PC-9 (cell line): ENCODE data around the gene NUP153. TPM values are rescaled to one million over a fixed set of nuclear protein-coding genes. Genes with fewer than 3 reads are reported as not detected.
"Not testable (repeated sequence)": the region's sequence is repeated elsewhere in the genome, so short reads cannot be mapped to it uniquely, and the experiment has no call there.

Experiments used
- Bru-seq: library from RNA; stranded (reverse); fragments of 400-500 nt; gene quantifications from one replicate; lab custom pipeline; 2021; lab: Mats Ljungman, UMichigan
- BruChase-seq, 2 experiments: library from RNA; stranded (reverse); fragments of 400-500 nt; gene quantifications; one replicate each; lab custom pipeline; 2021; lab: Mats Ljungman, UMichigan
- BruUV-seq: library from RNA; stranded (reverse); fragments of 400-500 nt; replicated peaks from 2 replicates; lab custom pipeline; 2021; lab: Mats Ljungman, UMichigan
- CTCF ChIA-PET: fragments of 300-600 bp; sonication (Branson Sonifier 250); formaldehyde crosslinking; loops from one replicate; lab custom pipeline; 2022; ENCODE audit warnings: antibody characterized with exemption; lab: Charles Lee
- POLR2A ChIA-PET: fragments of 300-600 bp; sonication (Branson Sonifier 250); formaldehyde crosslinking; loops from one replicate; lab custom pipeline; 2022; ENCODE audit warnings: antibody characterized with exemption; ENCODE audit not compliant: unreplicated experiment; lab: Charles Lee
- DNase-seq, 2 experiments: peaks; one replicate each; pipeline versions ENCODE4 v3.0.0 to v3.0.0-alpha.2; 2015 to 2022; ENCODE audit warnings: mixed read lengths in 1 of 2
- H2AFZ ChIP-seq: fragments of 200-600 bp; sonication (generic); 2 replicates; pipeline ENCODE4 v1.8.1; 2017; ENCODE audit warnings: antibody characterized with exemption
- H3F3A ChIP-seq: fragments of 200-600 bp; sonication (generic); 2 replicates; pipeline ENCODE4 v1.8.1; 2017; ENCODE audit warnings: antibody characterized with exemption, mild to moderate bottlenecking, low read depth; ENCODE audit not compliant: insufficient read depth
- H3K27ac ChIP-seq: fragments of 200-600 bp; sonication (generic); 2 replicates; pipeline ENCODE4 v1.6.1; 2016; ENCODE audit warnings: mixed run types
- H3K27me3 ChIP-seq: fragments of 200-600 bp; sonication (generic); 2 replicates; pipeline ENCODE4 v1.6.1; 2016; ENCODE audit warnings: low read depth, mixed run types; ENCODE audit not compliant: insufficient read depth
- H3K36me3 ChIP-seq: fragments of 200-600 bp; sonication (generic); 2 replicates; pipeline ENCODE4 v1.6.1; 2016; ENCODE audit warnings: low read depth, mixed run types
- H3K4me1 ChIP-seq: fragments of 200-600 bp; sonication (generic); replicated peaks from 2 replicates; pipeline ENCODE4 v1.6.1; 2016; ENCODE audit warnings: mixed run types; ENCODE audit not compliant: insufficient read depth
- H3K4me2 ChIP-seq: fragments of 200-600 bp; sonication (generic); 2 replicates; pipeline ENCODE4 v1.6.1; 2017; ENCODE audit warnings: mixed run types
- H3K4me3 ChIP-seq: fragments of 200-600 bp; sonication (generic); 2 replicates; pipeline ENCODE4 v1.6.1; 2016; ENCODE audit warnings: mixed run types
- H3K79me2 ChIP-seq: fragments of 200-600 bp; sonication (generic); 2 replicates; pipeline ENCODE4 v1.6.1; 2017; ENCODE audit warnings: low read depth, mixed run types
- H3K9me2 ChIP-seq: fragments of 200-600 bp; sonication (generic); 2 replicates; pipeline ENCODE4 v1.8.1; 2017; ENCODE audit warnings: mild to moderate bottlenecking; ENCODE audit not compliant: insufficient read depth
- H3K9me3 ChIP-seq: fragments of 200-600 bp; sonication (generic); 2 replicates; pipeline ENCODE4 v1.8.1; 2016; ENCODE audit warnings: low read depth; ENCODE audit not compliant: insufficient read depth
- H4K20me1 ChIP-seq: fragments of 200-600 bp; sonication (generic); 2 replicates; pipeline ENCODE4 v1.8.1; 2017; ENCODE audit not compliant: insufficient read depth
- EZH2 ChIP-seq: fragments of 200-600 bp; sonication (generic); IDR thresholded peaks from 2 replicates; pipeline ENCODE4 v1.8.0; 2017; ENCODE audit warnings: antibody characterized with exemption, low read depth
- intact Hi-C: fragments of 100-400 bp; cut with micrococcal nuclease; formaldehyde crosslinking; loops from one replicate; pipeline ENCODE4 v1.10.0; 2022; ENCODE audit not compliant: unreplicated experiment
- long read RNA-seq: library from polyadenylated mRNA; stranded (forward); transcript quantifications from one replicate; pipeline ENCODE4 v2.0.0, GENCODE V29; 2022
- total RNA-seq: library from RNA; stranded (reverse); gene quantifications from 2 replicates; pipeline ENCODE4 v1.2.3, GENCODE V29; 2021
- TF ChIP-seq, protein P1 (sequence below): fragments of 200-600 bp; sonication (generic); conservative IDR thresholded peaks from 2 replicates; pipeline ENCODE4 v1.6.1; 2017; ENCODE audit warnings: mixed run types, antibody characterized with exemption, mild to moderate bottlenecking, moderate library complexity

Gene NUP153
- total RNA-seq (50.7 and 74.1 TPM in 2 replicates), Bru-seq, nascent RNA (percentile 98 among the genes with signal in this experiment), BruChase-seq, experiment 1, labeled RNA remaining after a 2-hour chase (percentile 97 among the genes with signal in this experiment), BruChase-seq, experiment 2, labeled RNA remaining after a 6-hour chase (percentile 96 among the genes with signal in this experiment)
- long read RNA-seq, full-length matches to known transcripts = 21 of 36 reads
- long read RNA-seq, partial matches to known transcripts = 7 of 36 reads
- long read RNA-seq, other reads (novel, unspliced or antisense) = 8 of 36 reads

GRCh38 chr6:17706580-17707370 is at the start of gene NUP153:
NUP153 (minus strand) TSS chr6:17706925; CDS start chr6:17706387, 538 bp downstream.
- Histone ChIP-seq H3K36me3 (no peaks in the 10 kb centered on the region), H2AFZ (peak within 1 kb of the TSS; percentile 87), H3F3A (peaks cover 18% of the 10 kb centered on the region), H4K20me1 (peaks cover 31% of the 10 kb centered on the region; the same call in 1 of the 2 replicates), H3K4me1 (peaks cover 24% of the 10 kb centered on the region), H3K27me3 (no peaks in the 10 kb centered on the region), H3K4me3 (peak within 1 kb of the TSS; percentile 73), H3K27ac (peak within 1 kb of the TSS; percentile 89), H3K9me2 (no peaks in the 10 kb centered on the region), H3K79me2 (peaks cover 49% of the 10 kb centered on the region), H3K4me2 (peak within 1 kb of the TSS; percentile 92), H3K9me3 (no peaks in the 10 kb centered on the region)
- intact Hi-C loops = loop anchor here (2.0 kb wide), 1 partner anchor 16 kb away; no protein-coding TSS in a partner anchor
- no TSS peak for BruUV-seq
- POLR2A ChIA-PET = interaction anchor here (0.5 to 1.1 kb wide), 7 partner anchors 9 to 556 kb away, joined by 3 to 11 read pairs (median 5); partner anchors contain the start of gene CAP2
- peak; percentile 91 to 99 for DNase-seq
- TF ChIP-seq, protein P1, sequence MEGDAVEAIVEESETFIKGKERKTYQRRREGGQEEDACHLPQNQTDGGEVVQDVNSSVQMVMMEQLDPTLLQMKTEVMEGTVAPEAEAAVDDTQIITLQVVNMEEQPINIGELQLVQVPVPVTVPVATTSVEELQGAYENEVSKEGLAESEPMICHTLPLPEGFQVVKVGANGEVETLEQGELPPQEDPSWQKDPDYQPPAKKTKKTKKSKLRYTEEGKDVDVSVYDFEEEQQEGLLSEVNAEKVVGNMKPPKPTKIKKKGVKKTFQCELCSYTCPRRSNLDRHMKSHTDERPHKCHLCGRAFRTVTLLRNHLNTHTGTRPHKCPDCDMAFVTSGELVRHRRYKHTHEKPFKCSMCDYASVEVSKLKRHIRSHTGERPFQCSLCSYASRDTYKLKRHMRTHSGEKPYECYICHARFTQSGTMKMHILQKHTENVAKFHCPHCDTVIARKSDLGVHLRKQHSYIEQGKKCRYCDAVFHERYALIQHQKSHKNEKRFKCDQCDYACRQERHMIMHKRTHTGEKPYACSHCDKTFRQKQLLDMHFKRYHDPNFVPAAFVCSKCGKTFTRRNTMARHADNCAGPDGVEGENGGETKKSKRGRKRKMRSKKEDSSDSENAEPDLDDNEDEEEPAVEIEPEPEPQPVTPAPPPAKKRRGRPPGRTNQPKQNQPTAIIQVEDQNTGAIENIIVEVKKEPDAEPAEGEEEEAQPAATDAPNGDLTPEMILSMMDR = no peak
- no peak for TF ChIP-seq EZH2
- CTCF ChIA-PET = interaction anchor here (0.5 kb wide), 1 partner anchor 112 kb away, joined by 5 read pairs; no protein-coding TSS in a partner anchor

- no peak for DNase-seq
- Histone ChIP-seq H3K27ac (no peak overlapping the region), H3K27me3 (no peaks in the 10 kb centered on the region), H3K4me2 (no peak overlapping the region), H2AFZ (no peak overlapping the region), H3K9me2 (no peaks in the 10 kb centered on the region), H3K79me2 (no peaks in the 10 kb centered on the region), H4K20me1 (no peaks in the 10 kb centered on the region), H3K9me3 (no peaks in the 10 kb centered on the region), H3K4me1 (no peaks in the 10 kb centered on the region), H3F3A (no peaks in the 10 kb centered on the region; the same call in 1 of the 2 replicates), H3K36me3 (no peaks in the 10 kb centered on the region), H3K4me3 (no peak overlapping the region)
- TF ChIP-seq, protein P1 = no peak
- TF ChIP-seq EZH2 = no peak
- ChIA-PET POLR2A (no interaction called here), CTCF (no interaction called here)
- intact Hi-C loops = no loop called here
- BruUV-seq = no TSS peak
Measured at GRCh38 chr6:17754254-17754653, 47.5 kb upstream of the NUP153 start.

- H3K79me2 ChIP-seq, H3F3A ChIP-seq, POLR2A ChIA-PET, H3K9me3 ChIP-seq, H3K27me3 ChIP-seq, H3K36me3 ChIP-seq, DNase-seq, H3K4me1 ChIP-seq, H3K9me2 ChIP-seq, H3K4me3 ChIP-seq, BruUV-seq, H4K20me1 ChIP-seq, H2AFZ ChIP-seq, intact Hi-C loops, H3K27ac ChIP-seq, CTCF ChIA-PET, H3K4me2 ChIP-seq: not testable (repeated sequence)
Measured at GRCh38 chr6:17745324-17745723, 38.6 kb upstream of the NUP153 start.

DNA sequence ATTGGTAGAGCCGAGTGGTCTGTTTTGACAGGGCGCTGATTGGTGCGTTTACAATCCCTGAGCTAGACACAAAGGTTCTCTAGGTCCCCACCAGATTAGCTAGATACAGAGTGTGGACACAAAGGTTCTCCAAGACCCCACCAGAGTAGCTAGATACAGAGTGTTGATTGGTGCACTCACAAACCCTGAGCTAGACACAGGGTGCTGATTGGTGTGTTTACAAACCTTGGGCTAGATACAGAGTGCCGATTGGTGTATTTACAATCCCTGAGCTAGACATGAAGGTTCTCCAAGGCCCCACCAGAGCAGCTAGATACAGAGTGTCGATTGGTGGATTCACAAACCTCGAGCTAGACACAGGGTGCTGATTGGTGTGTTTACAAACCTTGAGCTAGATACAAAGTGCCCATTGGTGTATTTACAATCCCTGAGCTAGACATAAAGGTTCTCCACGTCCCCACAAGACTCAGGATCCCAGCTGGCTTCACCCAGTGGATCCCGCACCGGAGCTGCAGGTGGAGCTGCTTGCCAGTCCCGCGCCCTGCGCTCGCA is 38.1 kb upstream of the NUP153 start:
- H3K79me2 ChIP-seq, H3F3A ChIP-seq, H3K9me3 ChIP-seq, DNase-seq, H3K27me3 ChIP-seq, H2AFZ ChIP-seq, H3K27ac ChIP-seq, CTCF ChIA-PET, H3K4me1 ChIP-seq, H3K36me3 ChIP-seq, H3K4me2 ChIP-seq, intact Hi-C loops, BruUV-seq, H4K20me1 ChIP-seq, H3K4me3 ChIP-seq, H3K9me2 ChIP-seq: not testable (repeated sequence)
- POLR2A ChIA-PET = interaction anchor here (0.6 kb wide), 1 partner anchor 33 kb away, joined by 4 read pairs; no protein-coding TSS in a partner anchor
